Muscle layer of colon (tissue), 2 donors: ENCODE measurements around the gene DGKB.

ENCODE experiments used
- H3K27ac ChIP-seq: one replicate; pipeline ENCODE4 v1.7.0; 2013; ENCODE audit warnings: low read depth, mild to moderate bottlenecking, low read length, moderate library complexity
- H3K27me3 ChIP-seq, 2 donors: one replicate each; pipeline ENCODE4 v1.7.0; 2013; ENCODE audit warnings: low read length in 2 of 2, mild to moderate bottlenecking in 2 of 2; ENCODE audit not compliant: insufficient read depth in 2 of 2, control insufficient read depth in 1 of 2
- H3K36me3 ChIP-seq: one replicate; pipeline ENCODE4 v1.7.0; 2013; ENCODE audit warnings: mild to moderate bottlenecking, low read length; ENCODE audit not compliant: insufficient read depth
- H3K4me1 ChIP-seq: one replicate; pipeline ENCODE4 v1.7.0; 2013; ENCODE audit warnings: mild to moderate bottlenecking, low read length; ENCODE audit not compliant: insufficient read depth
- H3K4me3 ChIP-seq, 2 donors: one replicate each; pipeline ENCODE4 v1.7.0; 2013; ENCODE audit warnings: low read length in 2 of 2, low read depth in 1 of 2, mild to moderate bottlenecking in 1 of 2, moderate library complexity in 1 of 2
- H3K9ac ChIP-seq: one replicate; pipeline ENCODE4 v1.7.0; 2013; ENCODE audit warnings: low read length
- H3K9me3 ChIP-seq: one replicate; pipeline ENCODE4 v1.7.0; 2013; ENCODE audit warnings: mild to moderate bottlenecking, low read length
- donor health status: abdominal sarcoma.
- donor health status: Adenocarcinoma of cecum.

Gene DGKB

DNA sequence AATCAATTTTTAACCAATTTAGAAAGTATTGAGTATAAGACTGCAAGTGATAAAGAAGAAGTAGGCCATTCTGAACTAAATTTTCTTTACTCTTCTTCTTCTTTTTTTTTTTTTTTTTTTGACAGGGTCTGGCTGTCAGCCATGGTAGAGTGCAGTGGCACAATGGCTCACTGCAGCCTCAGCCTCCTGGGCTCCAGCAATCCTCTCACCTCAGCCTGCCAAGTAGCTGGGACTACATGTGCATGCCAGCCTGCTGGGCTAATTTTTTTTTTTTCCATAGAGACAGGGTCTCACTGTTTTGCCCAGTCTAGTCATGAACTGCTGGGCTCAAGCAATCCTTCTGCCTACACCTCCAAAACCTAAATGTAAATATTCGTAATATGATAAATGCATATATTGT lies 63.2 kb downstream of the DGKB start:
- Histone ChIP-seq H3K9ac (no peak overlapping the region), H3K9me3 (no peaks in the 10 kb centered on the region), H3K4me1 (no peaks in the 10 kb centered on the region), H3K36me3 (no peaks in the 10 kb centered on the region), H3K27ac (no peak overlapping the region), H3K27me3 (no peaks in the 10 kb centered on the region), H3K4me3 (no peak overlapping the region)

DNA sequence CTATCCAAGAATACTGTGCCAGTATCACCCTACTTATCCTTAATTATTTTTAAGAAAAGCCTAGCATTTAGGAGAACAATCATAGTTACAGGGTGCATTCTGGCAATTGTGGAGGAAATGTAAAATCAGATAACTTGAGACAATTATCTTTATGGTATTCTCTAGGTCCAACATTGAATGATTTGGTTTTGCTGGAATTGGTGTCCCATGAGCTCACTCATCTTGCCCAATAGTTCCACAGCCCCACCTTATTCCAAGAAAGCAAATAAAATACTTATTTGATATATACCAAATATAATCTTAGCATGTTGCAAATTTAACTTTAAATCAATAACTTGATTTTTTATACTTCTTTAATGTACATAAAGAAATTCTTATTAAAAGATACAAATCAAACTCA lies 65.3 kb downstream of the DGKB start:
- Histone ChIP-seq H3K36me3 (no peaks in the 10 kb centered on the region), H3K27ac (no peak overlapping the region), H3K4me1 (no peaks in the 10 kb centered on the region), H3K27me3 (no peaks in the 10 kb centered on the region), H3K9me3 (no peaks in the 10 kb centered on the region), H3K9ac (no peak overlapping the region), H3K4me3 (no peak overlapping the region)

GRCh38 chr7:14836571-14837189 lies 65.9 kb downstream of the DGKB start:
- no peak overlapping the region for H3K4me3 ChIP-seq
- H3K9ac ChIP-seq = no peak overlapping the region
- no peaks in the 10 kb centered on the region for H3K4me1 ChIP-seq
- H3K27me3 ChIP-seq = no peaks in the 10 kb centered on the region
- no peaks in the 10 kb centered on the region for H3K36me3 ChIP-seq
- H3K27ac ChIP-seq = no peak overlapping the region
- no peaks in the 10 kb centered on the region for H3K9me3 ChIP-seq

GRCh38 chr7:14836006-14836405 lies 66.5 kb downstream of the DGKB start:
- Histone ChIP-seq H3K9ac (no peak overlapping the region), H3K4me1 (no peaks in the 10 kb centered on the region), H3K27ac (no peak overlapping the region), H3K27me3 (no peaks in the 10 kb centered on the region), H3K4me3 (no peak overlapping the region), H3K9me3 (no peaks in the 10 kb centered on the region), H3K36me3 (no peaks in the 10 kb centered on the region)

DNA sequence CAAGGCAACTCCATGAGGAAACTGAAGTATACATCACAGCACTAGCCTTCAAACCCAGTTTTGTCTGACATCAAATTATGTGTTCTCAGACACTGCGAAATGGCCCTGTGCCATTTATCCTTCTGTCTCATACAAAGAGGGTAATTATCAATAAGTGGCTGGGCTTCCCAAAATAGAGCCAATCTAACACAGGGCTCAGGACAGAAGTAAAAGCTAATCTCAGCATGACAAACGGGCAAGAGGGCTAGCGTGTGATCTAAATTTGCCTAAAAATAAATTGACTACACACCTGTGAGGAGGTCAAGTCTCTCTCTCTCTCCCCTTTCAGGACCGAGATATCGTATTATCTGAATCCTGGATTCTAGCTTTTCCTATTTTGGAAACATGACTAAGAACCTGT lies 67.2 kb downstream of the DGKB start:
- H3K27me3 ChIP-seq = no peaks in the 10 kb centered on the region
- no peaks in the 10 kb centered on the region for H3K4me1 ChIP-seq
- no peak overlapping the region for H3K9ac ChIP-seq
- H3K36me3 ChIP-seq = no peaks in the 10 kb centered on the region
- H3K9me3 ChIP-seq = no peaks in the 10 kb centered on the region
- no peak overlapping the region for H3K27ac ChIP-seq
- no peak overlapping the region for H3K4me3 ChIP-seq

GRCh38 chr7:14834883-14835282 lies 67.7 kb downstream of the DGKB start:
- Histone ChIP-seq H3K27ac (no peak overlapping the region), H3K4me1 (no peaks in the 10 kb centered on the region), H3K27me3 (no peaks in the 10 kb centered on the region), H3K9ac (no peak overlapping the region), H3K36me3 (no peaks in the 10 kb centered on the region), H3K4me3 (no peak overlapping the region), H3K9me3 (no peaks in the 10 kb centered on the region)

DNA sequence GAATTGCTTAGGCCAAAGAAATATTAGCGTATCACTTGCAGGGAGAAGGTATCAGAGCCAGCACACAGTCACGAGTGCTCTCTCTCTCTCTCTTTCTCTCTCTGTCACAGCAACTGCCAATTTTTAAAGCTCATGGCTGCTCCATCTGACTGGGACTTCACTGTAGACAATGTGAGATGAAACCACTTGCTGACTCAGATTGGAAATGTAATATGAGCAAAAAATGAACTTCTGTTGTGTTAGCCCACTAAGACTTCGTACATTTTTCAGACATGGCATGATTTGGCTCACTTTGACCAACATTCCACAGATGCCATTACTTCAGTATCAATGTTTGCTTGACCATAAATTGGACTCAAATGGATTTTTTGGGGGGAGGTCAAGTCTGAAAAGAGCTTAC lies 68.1 kb downstream of the DGKB start:
- no peaks in the 10 kb centered on the region for H3K9me3 ChIP-seq
- no peak overlapping the region for H3K27ac ChIP-seq
- no peak overlapping the region for H3K4me3 ChIP-seq

GRCh38 chr7:14833707-14834106 lies 68.8 kb downstream of the DGKB start:
- Histone ChIP-seq H3K36me3 (no peaks in the 10 kb centered on the region), H3K27me3 (no peaks in the 10 kb centered on the region), H3K9me3 (no peaks in the 10 kb centered on the region), H3K9ac (no peak overlapping the region), H3K4me1 (no peaks in the 10 kb centered on the region), H3K4me3 (no peak overlapping the region), H3K27ac (no peak overlapping the region)

More for the DNA sequence above, 68.1 kb downstream of the DGKB start:
- H3K4me1 ChIP-seq = no peaks in the 10 kb centered on the region
- no peak overlapping the region for H3K9ac ChIP-seq
- no peaks in the 10 kb centered on the region for H3K27me3 ChIP-seq
- H3K36me3 ChIP-seq = no peaks in the 10 kb centered on the region

DNA sequence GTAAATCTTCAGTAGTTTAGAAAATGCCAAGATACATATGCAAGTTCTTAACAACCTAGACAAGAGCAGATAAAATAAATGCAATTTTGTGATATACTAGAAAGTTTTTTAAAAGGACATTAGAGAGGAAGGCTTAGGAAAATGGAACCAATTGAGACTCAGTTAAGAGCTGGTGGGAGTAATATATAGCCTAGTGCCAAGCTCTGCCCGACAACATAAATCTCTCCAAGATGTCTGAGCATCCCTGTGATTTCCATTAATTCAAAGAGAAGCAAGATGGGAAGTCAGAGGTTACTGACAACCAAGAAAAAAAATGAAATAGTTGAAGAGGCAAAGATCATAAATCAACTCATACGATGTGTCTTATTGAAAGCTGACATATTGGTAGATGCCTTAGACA lies 74.5 kb downstream of the DGKB start:
- Histone ChIP-seq H3K27ac (no peak overlapping the region), H3K9me3 (no peaks in the 10 kb centered on the region), H3K27me3 (no peaks in the 10 kb centered on the region), H3K9ac (no peak overlapping the region), H3K36me3 (no peaks in the 10 kb centered on the region), H3K4me3 (no peak overlapping the region), H3K4me1 (peaks cover 4% of the 10 kb centered on the region)

- Histone ChIP-seq H3K4me1 (peaks cover 4% of the 10 kb centered on the region), H3K27ac (no peak overlapping the region), H3K36me3 (no peaks in the 10 kb centered on the region), H3K9me3 (no peaks in the 10 kb centered on the region), H3K9ac (no peak overlapping the region), H3K27me3 (no peaks in the 10 kb centered on the region), H3K4me3 (no peak overlapping the region)
Observed at GRCh38 chr7:14826426-14826825, 76.1 kb downstream of the DGKB start.

- Histone ChIP-seq H3K36me3 (no peaks in the 10 kb centered on the region), H3K9me3 (no peaks in the 10 kb centered on the region), H3K27ac (no peak overlapping the region), H3K27me3 (no peaks in the 10 kb centered on the region), H3K4me3 (no peak overlapping the region), H3K4me1 (peaks cover 4% of the 10 kb centered on the region), H3K9ac (no peak overlapping the region)
Observed at GRCh38 chr7:14825912-14826311, 76.6 kb downstream of the DGKB start.

GRCh38 chr7:14822481-14822854 lies 80.1 kb downstream of the DGKB start:
- Histone ChIP-seq H3K27me3 (no peaks in the 10 kb centered on the region), H3K27ac (no peak overlapping the region), H3K4me3 (no peak overlapping the region), H3K9ac (no peak overlapping the region), H3K36me3 (no peaks in the 10 kb centered on the region), H3K4me1 (peaks cover 4% of the 10 kb centered on the region), H3K9me3 (no peaks in the 10 kb centered on the region)
